Ishikawa (cell line): ENCODE results near the gene THSD4.

Experiments
- CEBPB ChIP-seq: IDR thresholded peaks from 2 replicates; pipeline ENCODE4 v1.6.1; 2012
- CREB1 ChIP-seq: IDR thresholded peaks from 2 replicates; pipeline ENCODE4 v1.6.1; 2012; ENCODE audit warnings: low read depth
- EP300 ChIP-seq: IDR thresholded peaks from 2 replicates; pipeline ENCODE4 v1.6.1; 2012; ENCODE audit warnings: borderline replicate concordance
- MAX ChIP-seq: IDR thresholded peaks from 2 replicates; pipeline ENCODE4 v1.6.1; 2012
- NFIC ChIP-seq: IDR thresholded peaks from 2 replicates; pipeline ENCODE4 v1.6.1; 2012
- RAD21 ChIP-seq: IDR thresholded peaks from 2 replicates; pipeline ENCODE4 v1.6.1; 2012; ENCODE audit warnings: low read depth
- REST ChIP-seq: IDR thresholded peaks from 2 replicates; pipeline ENCODE4 v1.6.1; 2012; ENCODE audit warnings: low read depth, mild to moderate bottlenecking
- TAF1 ChIP-seq: IDR thresholded peaks from 2 replicates; pipeline ENCODE4 v1.6.1; 2012; ENCODE audit warnings: low read depth, mild to moderate bottlenecking
- TCF12 ChIP-seq: IDR thresholded peaks from 2 replicates; pipeline ENCODE4 v1.6.1; 2012; ENCODE audit warnings: low read depth
- YY1 ChIP-seq: IDR thresholded peaks from 2 replicates; pipeline ENCODE4 v1.6.1; 2012; ENCODE audit warnings: low read depth

GRCh38 chr15:71683411-71684274 lies 568.4 kb downstream of the THSD4 start:
- no peak for TF ChIP-seq EP300
- no peak for TF ChIP-seq NFIC
- TF ChIP-seq REST = no peak
- no peak for TF ChIP-seq YY1
- TF ChIP-seq CEBPB = no peak
- no peak for TF ChIP-seq RAD21
- TF ChIP-seq CREB1 = no peak
- TF ChIP-seq TCF12 = no peak
- no peak for TF ChIP-seq TAF1
- TF ChIP-seq MAX = no peak
